ENCODE data around the gene FGFRL1. TPM values are rescaled to one million over a fixed set of nuclear protein-coding genes. Genes with fewer than 3 reads are reported as not detected.
"Not testable (repeated sequence)": the region's sequence is repeated elsewhere in the genome, so short reads cannot be mapped to it uniquely, and the experiment has no call there.

The FGFRL1 gene
- total and polyA plus RNA-seq, 2 experiments from 2014 or later: 28.1 to 34.0 TPM

DNA sequence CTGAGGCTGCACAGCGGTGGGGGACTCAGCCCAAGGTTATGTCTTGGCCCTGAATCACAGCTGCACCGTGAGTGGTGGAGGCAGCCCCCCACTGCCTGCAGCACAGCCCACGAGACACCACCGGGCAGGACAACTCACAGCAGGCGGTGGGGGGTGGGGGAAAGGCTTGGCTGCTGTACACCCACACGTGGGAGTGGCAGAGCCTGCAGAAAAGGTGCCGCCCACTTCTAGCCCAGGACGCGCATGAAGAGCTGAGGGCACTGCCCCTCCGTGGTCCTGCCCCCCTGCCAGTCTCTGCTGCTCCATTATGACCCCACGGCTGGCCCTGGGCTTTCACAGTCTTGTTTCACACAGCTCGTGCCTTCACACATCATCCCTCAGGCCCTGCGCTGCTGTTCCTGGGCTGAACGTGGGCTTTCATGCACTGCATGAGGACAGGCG lies 40.8 kb downstream of the FGFRL1 start:
- no peaks in the 10 kb centered on the region for H3K36me3 ChIP-seq (replicated peaks; ENCODE audit: insufficient read depth, low read depth)
- H3K79me2 ChIP-seq: no peaks in the 10 kb centered on the region
- no peaks in the 10 kb centered on the region for H3K9me3 ChIP-seq (ENCODE audit: low read depth)
- H3K9me2 ChIP-seq (replicated peaks; ENCODE audit: insufficient read depth): no peaks in the 10 kb centered on the region
- no peak overlapping the region for H3K4me3 ChIP-seq
- WGBS (ENCODE audit: low lambda C conversion rate, missing lambda C conversion rate): 80% methylated on average over 15 of the region's 15 CpGs
- H3K4me1 ChIP-seq (ENCODE audit: insufficient read depth): peaks cover 3% of the 10 kb centered on the region
- H2AFZ ChIP-seq: no peak overlapping the region
- no peak for DNase-seq (ENCODE audit: low spot score)
- peaks cover 25% of the 10 kb centered on the region for H3K27me3 ChIP-seq
- no peaks in the 10 kb centered on the region for H4K20me1 ChIP-seq (ENCODE audit: insufficient read depth, poor library complexity, severe bottlenecking)
- no peak overlapping the region for H3K4me2 ChIP-seq
- no peak overlapping the region for H3K27ac ChIP-seq
- TF ChIP-seq, protein P1, sequence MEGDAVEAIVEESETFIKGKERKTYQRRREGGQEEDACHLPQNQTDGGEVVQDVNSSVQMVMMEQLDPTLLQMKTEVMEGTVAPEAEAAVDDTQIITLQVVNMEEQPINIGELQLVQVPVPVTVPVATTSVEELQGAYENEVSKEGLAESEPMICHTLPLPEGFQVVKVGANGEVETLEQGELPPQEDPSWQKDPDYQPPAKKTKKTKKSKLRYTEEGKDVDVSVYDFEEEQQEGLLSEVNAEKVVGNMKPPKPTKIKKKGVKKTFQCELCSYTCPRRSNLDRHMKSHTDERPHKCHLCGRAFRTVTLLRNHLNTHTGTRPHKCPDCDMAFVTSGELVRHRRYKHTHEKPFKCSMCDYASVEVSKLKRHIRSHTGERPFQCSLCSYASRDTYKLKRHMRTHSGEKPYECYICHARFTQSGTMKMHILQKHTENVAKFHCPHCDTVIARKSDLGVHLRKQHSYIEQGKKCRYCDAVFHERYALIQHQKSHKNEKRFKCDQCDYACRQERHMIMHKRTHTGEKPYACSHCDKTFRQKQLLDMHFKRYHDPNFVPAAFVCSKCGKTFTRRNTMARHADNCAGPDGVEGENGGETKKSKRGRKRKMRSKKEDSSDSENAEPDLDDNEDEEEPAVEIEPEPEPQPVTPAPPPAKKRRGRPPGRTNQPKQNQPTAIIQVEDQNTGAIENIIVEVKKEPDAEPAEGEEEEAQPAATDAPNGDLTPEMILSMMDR (IDR thresholded peaks at IDR 0.05; ENCODE audit: poor library complexity): no peak
- TF ChIP-seq EZH2phosphoT487 (IDR thresholded peaks at IDR 0.05; ENCODE audit: low read depth, severe bottlenecking, unreplicated experiment) (no peak), EZH2 (IDR thresholded peaks at IDR 0.05; ENCODE audit: borderline replicate concordance) (no peak)

DNA sequence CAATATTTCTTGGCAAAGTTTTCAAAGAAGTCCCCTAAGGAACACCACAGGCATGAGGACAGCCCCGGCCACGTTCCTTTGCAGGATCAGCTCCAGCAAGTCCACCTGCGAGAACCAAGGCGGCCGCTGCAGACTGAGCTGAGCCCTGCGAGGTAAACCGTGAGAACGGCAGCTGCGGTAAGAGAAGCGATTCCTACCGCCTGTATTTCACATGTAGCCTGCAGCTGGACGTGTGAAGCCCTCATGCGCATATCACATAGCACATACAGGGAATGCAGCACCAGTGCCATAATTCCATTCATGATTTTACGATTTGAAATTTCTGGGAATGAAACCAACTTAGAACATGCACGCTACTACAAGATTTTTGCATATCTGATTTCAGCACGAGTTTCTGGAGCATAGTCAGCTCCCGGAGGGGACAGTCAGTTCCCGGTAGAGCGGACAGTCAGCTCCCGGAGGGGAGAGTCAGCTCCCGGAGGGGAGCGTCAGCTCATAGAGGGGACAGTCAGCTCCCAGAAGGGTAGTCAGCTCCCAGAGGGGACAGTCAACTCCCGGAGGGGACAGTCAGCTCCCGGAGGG lies 41.7 kb downstream of the FGFRL1 start:
- WGBS (ENCODE audit: low lambda C conversion rate, missing lambda C conversion rate): 68% methylated on average over 24 of the region's 24 CpGs
- Histone ChIP-seq H2AFZ (no peak overlapping the region), H3K4me2 (no peak overlapping the region), H3K27ac (no peak overlapping the region), H3K9me3 (ENCODE audit: low read depth) (no peaks in the 10 kb centered on the region), H3K4me3 (no peak overlapping the region), H3K9me2 (replicated peaks; ENCODE audit: insufficient read depth) (no peaks in the 10 kb centered on the region), H3K79me2 (no peaks in the 10 kb centered on the region), H3K36me3 (replicated peaks; ENCODE audit: insufficient read depth, low read depth) (no peaks in the 10 kb centered on the region), H4K20me1 (ENCODE audit: insufficient read depth, poor library complexity, severe bottlenecking) (no peaks in the 10 kb centered on the region), H3K4me1 (ENCODE audit: insufficient read depth) (peaks cover 3% of the 10 kb centered on the region), H3K27me3 (peaks cover 25% of the 10 kb centered on the region)
- TF ChIP-seq, protein P1 (IDR thresholded peaks at IDR 0.05; ENCODE audit: poor library complexity): no peak
- no peak for TF ChIP-seq EZH2phosphoT487 (IDR thresholded peaks at IDR 0.05; ENCODE audit: low read depth, severe bottlenecking, unreplicated experiment)
- no peak for TF ChIP-seq EZH2 (IDR thresholded peaks at IDR 0.05; ENCODE audit: borderline replicate concordance)
- no peak for DNase-seq (ENCODE audit: low spot score)

- not testable (repeated sequence) for H3K9me2 ChIP-seq (replicated peaks; ENCODE audit: insufficient read depth); DNase-seq (ENCODE audit: low spot score); H3K4me2 ChIP-seq; H3K4me1 ChIP-seq (ENCODE audit: insufficient read depth); H3K4me3 ChIP-seq; H4K20me1 ChIP-seq (ENCODE audit: insufficient read depth, poor library complexity, severe bottlenecking); H3K9me3 ChIP-seq (ENCODE audit: low read depth); H3K79me2 ChIP-seq; H3K27ac ChIP-seq; H3K36me3 ChIP-seq (replicated peaks; ENCODE audit: insufficient read depth, low read depth); H2AFZ ChIP-seq
- peaks cover 25% of the 10 kb centered on the region for H3K27me3 ChIP-seq
- WGBS (ENCODE audit: low lambda C conversion rate, missing lambda C conversion rate): 80% methylated on average over 1 of the region's 7 CpGs
Observed at GRCh38 chr4:1053891-1054290, 42.5 kb downstream of the FGFRL1 start.

- not testable (repeated sequence) for H3K9me3 ChIP-seq (ENCODE audit: low read depth); H3K79me2 ChIP-seq; H3K4me1 ChIP-seq (ENCODE audit: insufficient read depth); DNase-seq (ENCODE audit: low spot score); H3K4me3 ChIP-seq; H2AFZ ChIP-seq; H3K9me2 ChIP-seq (replicated peaks; ENCODE audit: insufficient read depth); H3K27ac ChIP-seq; H3K4me2 ChIP-seq; H4K20me1 ChIP-seq (ENCODE audit: insufficient read depth, poor library complexity, severe bottlenecking); H3K36me3 ChIP-seq (replicated peaks; ENCODE audit: insufficient read depth, low read depth)
- H3K27me3 ChIP-seq: peaks cover 25% of the 10 kb centered on the region
- no CpG with 5 or more reads among the region's 11 CpGs for WGBS (ENCODE audit: low lambda C conversion rate, missing lambda C conversion rate)
Observed at GRCh38 chr4:1054696-1055242, 43.3 kb downstream of the FGFRL1 start.

DNA sequence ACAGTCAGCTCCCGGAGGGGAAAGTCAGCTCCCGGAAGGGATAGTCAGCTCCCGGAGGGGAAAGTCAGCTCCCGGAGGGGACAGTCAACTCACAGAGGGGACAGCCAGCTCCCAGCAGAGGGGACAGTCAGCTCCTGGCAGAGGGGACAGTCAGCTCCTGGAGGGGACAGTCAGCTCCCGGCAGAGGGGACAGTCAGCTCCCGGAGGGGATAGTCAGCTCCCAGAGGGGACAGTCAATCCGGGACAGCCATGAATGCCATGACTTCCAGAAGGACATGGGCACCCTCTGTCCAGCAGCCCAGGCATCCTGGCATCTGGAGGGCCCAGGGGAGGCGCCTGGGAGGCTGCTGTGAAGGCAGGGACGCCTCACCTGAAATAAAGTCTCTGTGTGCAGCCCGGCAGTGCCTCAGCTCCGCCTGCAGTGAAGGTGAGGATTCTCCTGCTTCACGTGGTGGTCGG lies 43.8 kb downstream of the FGFRL1 start:
- not testable (repeated sequence) for H2AFZ ChIP-seq, H3K4me3 ChIP-seq
- peaks cover 25% of the 10 kb centered on the region for H3K27me3 ChIP-seq

More for the DNA sequence above, 43.8 kb downstream of the FGFRL1 start:
- not testable (repeated sequence) for H3K9me3 ChIP-seq (ENCODE audit: low read depth); H3K4me1 ChIP-seq (ENCODE audit: insufficient read depth); H3K4me2 ChIP-seq; H4K20me1 ChIP-seq (ENCODE audit: insufficient read depth, poor library complexity, severe bottlenecking); H3K27ac ChIP-seq; H3K36me3 ChIP-seq (replicated peaks; ENCODE audit: insufficient read depth, low read depth); H3K9me2 ChIP-seq (replicated peaks; ENCODE audit: insufficient read depth); DNase-seq (ENCODE audit: low spot score); H3K79me2 ChIP-seq
- WGBS (ENCODE audit: low lambda C conversion rate, missing lambda C conversion rate): 36% methylated on average over 8 of the region's 13 CpGs
